ENCODE data around the gene LARGE2. TPM values are rescaled to one million over a fixed set of nuclear protein-coding genes. Genes with fewer than 3 reads are reported as not detected.

The LARGE2 gene
- total RNA-seq, 2 experiments from 2014 or later: 0.60 to 1.3 TPM

DNA sequence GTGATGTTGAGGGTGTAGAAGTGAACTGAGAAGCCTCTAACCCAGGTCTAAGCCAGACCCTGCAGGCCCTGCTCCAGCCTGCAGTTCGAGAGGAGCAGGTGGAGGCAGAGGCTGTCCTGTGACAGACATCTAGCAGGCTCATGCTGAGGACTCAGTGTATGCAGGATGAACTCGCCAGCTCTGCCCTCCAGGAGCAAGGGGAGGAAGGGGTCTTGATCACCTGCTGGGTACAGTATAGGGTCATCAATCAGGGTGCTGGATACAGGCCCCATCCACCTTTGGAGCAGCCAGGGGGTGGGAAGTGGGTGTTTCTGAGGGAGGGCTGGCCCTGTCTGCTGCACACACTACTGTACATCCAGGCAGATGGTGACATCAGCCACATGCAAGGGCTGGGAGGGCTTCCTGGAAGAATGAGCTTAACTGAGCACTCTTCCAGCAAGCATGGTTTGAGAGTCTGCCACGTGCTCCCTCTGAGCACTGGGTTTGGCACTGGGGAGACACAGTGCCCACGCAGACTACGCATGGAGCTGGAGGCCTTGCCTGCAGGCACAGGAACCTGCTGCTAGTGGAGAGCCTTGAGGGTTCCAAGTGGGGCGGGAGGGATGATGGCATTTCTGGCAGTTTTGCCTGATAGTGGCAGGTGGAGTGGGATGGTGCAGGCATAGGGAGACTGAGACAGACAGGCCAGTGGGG, 27.8 kb upstream of the LARGE2 start:
- no peaks in the 10 kb centered on the region for H3K79me2 ChIP-seq (ENCODE audit: insufficient read depth, low read depth, low read length)
- no peak overlapping the region for H3K4me2 ChIP-seq (ENCODE audit: low read length)
- H3K27ac ChIP-seq (ENCODE audit: low read depth, low read length, poor library complexity, severe bottlenecking): no peak overlapping the region
- H3K4me1 ChIP-seq (ENCODE audit: insufficient read depth, low read length, poor library complexity, severe bottlenecking): peaks cover 12% of the 10 kb centered on the region
- no peak overlapping the region for H3K4me3 ChIP-seq (ENCODE audit: low read depth, low read length, poor library complexity, severe bottlenecking)
- no peaks in the 10 kb centered on the region for H3K9me2 ChIP-seq (ENCODE audit: insufficient read depth, low read length)
- ChIA-PET CTCF (ENCODE audit: unreplicated experiment) (no interaction called here), POLR2A (interaction anchor here (1.1 kb wide), 1 partner anchor 56 kb away, joined by 4 read pairs; no protein-coding TSS in a partner anchor)
- no TSS peak for BruUV-seq (replicated peaks)
- H2AFZ ChIP-seq (ENCODE audit: low read length): no peak overlapping the region
- DNase-seq (ENCODE audit: low spot score): no peak
- no peaks in the 10 kb centered on the region for H3K9me3 ChIP-seq (ENCODE audit: low read length)
- TF ChIP-seq EZH2phosphoT487 (IDR thresholded peaks at IDR 0.05; ENCODE audit: borderline replicate concordance, low read depth, low read length): no peak
- TF ChIP-seq, protein P1, sequence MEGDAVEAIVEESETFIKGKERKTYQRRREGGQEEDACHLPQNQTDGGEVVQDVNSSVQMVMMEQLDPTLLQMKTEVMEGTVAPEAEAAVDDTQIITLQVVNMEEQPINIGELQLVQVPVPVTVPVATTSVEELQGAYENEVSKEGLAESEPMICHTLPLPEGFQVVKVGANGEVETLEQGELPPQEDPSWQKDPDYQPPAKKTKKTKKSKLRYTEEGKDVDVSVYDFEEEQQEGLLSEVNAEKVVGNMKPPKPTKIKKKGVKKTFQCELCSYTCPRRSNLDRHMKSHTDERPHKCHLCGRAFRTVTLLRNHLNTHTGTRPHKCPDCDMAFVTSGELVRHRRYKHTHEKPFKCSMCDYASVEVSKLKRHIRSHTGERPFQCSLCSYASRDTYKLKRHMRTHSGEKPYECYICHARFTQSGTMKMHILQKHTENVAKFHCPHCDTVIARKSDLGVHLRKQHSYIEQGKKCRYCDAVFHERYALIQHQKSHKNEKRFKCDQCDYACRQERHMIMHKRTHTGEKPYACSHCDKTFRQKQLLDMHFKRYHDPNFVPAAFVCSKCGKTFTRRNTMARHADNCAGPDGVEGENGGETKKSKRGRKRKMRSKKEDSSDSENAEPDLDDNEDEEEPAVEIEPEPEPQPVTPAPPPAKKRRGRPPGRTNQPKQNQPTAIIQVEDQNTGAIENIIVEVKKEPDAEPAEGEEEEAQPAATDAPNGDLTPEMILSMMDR (conservative IDR thresholded peaks at IDR 0.05; ENCODE audit: low read length): no peak
- no peaks in the 10 kb centered on the region for H3K36me3 ChIP-seq (ENCODE audit: insufficient read depth, low read length)
- intact Hi-C loops (cut with micrococcal nuclease; ENCODE audit: unreplicated experiment): no loop called here
- no peaks in the 10 kb centered on the region for H4K20me1 ChIP-seq (ENCODE audit: insufficient read depth, low read length)

DNA sequence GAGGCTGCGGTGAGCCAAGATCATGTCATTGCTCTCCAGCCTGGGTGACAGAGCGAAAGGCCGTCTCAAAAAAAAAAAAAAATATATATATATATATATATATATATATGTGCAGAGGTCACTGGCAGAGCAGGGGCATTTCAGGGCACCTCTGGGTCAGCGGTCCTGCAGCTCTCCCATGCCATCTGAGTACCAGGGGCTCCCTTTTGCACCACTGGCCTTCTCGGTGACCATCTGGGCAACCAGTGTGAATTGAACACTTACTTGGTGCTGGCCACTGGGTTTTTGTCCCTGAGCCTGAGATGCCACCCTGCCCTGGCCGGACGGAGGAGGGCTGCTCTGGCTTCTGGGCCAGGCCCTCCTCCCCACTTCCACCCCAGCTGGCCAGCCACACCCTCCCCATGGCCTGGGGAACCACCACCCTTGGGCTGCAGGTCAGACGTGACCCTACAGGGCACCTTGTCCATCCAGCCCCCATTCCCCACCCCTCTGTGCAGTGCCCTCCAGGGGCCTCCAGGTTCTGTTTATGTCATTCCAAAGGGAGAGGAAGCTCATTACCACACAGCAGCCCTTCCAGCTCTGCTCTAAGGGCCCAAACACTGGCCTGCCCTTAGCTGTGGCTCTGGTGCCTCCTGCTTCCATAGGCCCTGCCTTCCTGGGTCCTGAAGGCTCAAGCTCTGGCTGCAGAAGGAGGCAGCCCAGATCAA, 26.8 kb upstream of the LARGE2 start:
- intact Hi-C loops (cut with micrococcal nuclease; ENCODE audit: unreplicated experiment): no loop called here
- H3K9me2 ChIP-seq (ENCODE audit: insufficient read depth, low read length): no peaks in the 10 kb centered on the region
- H2AFZ ChIP-seq (ENCODE audit: low read length): no peak overlapping the region
- no peaks in the 10 kb centered on the region for H3K79me2 ChIP-seq (ENCODE audit: insufficient read depth, low read depth, low read length)
- no TSS peak for BruUV-seq (replicated peaks)
- H3K36me3 ChIP-seq (ENCODE audit: insufficient read depth, low read length): no peaks in the 10 kb centered on the region
- ChIA-PET POLR2A (interaction anchor here (1.1 kb wide), 1 partner anchor 55 kb away, joined by 4 read pairs; no protein-coding TSS in a partner anchor), CTCF (ENCODE audit: unreplicated experiment) (no interaction called here)
- no peak for DNase-seq (ENCODE audit: low spot score)
- peaks cover 13% of the 10 kb centered on the region for H3K4me1 ChIP-seq (ENCODE audit: insufficient read depth, low read length, poor library complexity, severe bottlenecking)
- no peak overlapping the region for H3K4me3 ChIP-seq (ENCODE audit: low read depth, low read length, poor library complexity, severe bottlenecking)
- H3K4me2 ChIP-seq (ENCODE audit: low read length): no peak overlapping the region
- H3K9me3 ChIP-seq (ENCODE audit: low read length): no peaks in the 10 kb centered on the region
- TF ChIP-seq EZH2phosphoT487 (IDR thresholded peaks at IDR 0.05; ENCODE audit: borderline replicate concordance, low read depth, low read length): no peak
- TF ChIP-seq, protein P1 (conservative IDR thresholded peaks at IDR 0.05; ENCODE audit: low read length): no peak
- no peak overlapping the region for H3K27ac ChIP-seq (ENCODE audit: low read depth, low read length, poor library complexity, severe bottlenecking)
- no peaks in the 10 kb centered on the region for H4K20me1 ChIP-seq (ENCODE audit: insufficient read depth, low read length)

All from OCI-LY7 (cell line).